ENCODE measurements around the gene RSPO3. TPM values are rescaled to one million over a fixed set of nuclear protein-coding genes. Genes with fewer than 3 reads are reported as not detected.

Gene RSPO3
- total RNA-seq, 2 experiments from 2014 or later = not detected

DNA sequence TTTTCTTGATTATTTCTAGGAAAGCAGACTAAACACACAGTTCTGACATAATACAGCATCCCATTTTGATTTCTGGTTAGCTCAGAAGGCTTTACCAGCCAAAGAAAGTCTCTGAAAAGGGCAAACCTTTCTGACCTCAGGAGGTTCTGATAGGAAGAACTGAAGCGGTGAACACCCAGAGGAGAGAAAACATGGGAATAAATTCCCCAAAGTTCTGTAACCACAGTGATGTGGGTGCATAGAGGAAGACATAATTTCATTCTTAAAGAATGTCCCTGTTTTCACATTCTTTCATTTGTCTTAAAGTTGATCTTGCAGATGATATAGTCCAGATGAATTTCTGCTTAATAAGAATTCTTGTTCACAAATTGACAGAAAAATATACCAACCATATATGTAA, 60.3 kb downstream of the RSPO3 start:
- no TSS peak for BruUV-seq (replicated peaks)
- H4K20me1 ChIP-seq (ENCODE audit: insufficient read depth, low read length) = no peaks in the 10 kb centered on the region
- ChIA-PET POLR2A (interaction anchor here (0.6 kb wide), 1 partner anchor 88 kb away, joined by 4 read pairs; no protein-coding TSS in a partner anchor), CTCF (ENCODE audit: unreplicated experiment) (no interaction called here)
- no peaks in the 10 kb centered on the region for H3K9me3 ChIP-seq (ENCODE audit: low read length)
- no peak overlapping the region for H3K4me3 ChIP-seq (ENCODE audit: low read depth, low read length, poor library complexity, severe bottlenecking)
- no peak for DNase-seq (ENCODE audit: low spot score)
- no peaks in the 10 kb centered on the region for H3K4me1 ChIP-seq (ENCODE audit: insufficient read depth, low read length, poor library complexity, severe bottlenecking)
- no peak overlapping the region for H3K27ac ChIP-seq (ENCODE audit: low read depth, low read length, poor library complexity, severe bottlenecking)
- no peak overlapping the region for H2AFZ ChIP-seq (ENCODE audit: low read length)
- no peak overlapping the region for H3K4me2 ChIP-seq (ENCODE audit: low read length)
- no peaks in the 10 kb centered on the region for H3K9me2 ChIP-seq (ENCODE audit: insufficient read depth, low read length)
- intact Hi-C loops (cut with micrococcal nuclease; ENCODE audit: unreplicated experiment) = no loop called here
- H3K79me2 ChIP-seq (ENCODE audit: insufficient read depth, low read depth, low read length) = no peaks in the 10 kb centered on the region
- no peaks in the 10 kb centered on the region for H3K36me3 ChIP-seq (ENCODE audit: insufficient read depth, low read length)
- no peak for TF ChIP-seq EZH2phosphoT487 (IDR thresholded peaks at IDR 0.05; ENCODE audit: borderline replicate concordance, low read depth, low read length)
- TF ChIP-seq, protein P1, sequence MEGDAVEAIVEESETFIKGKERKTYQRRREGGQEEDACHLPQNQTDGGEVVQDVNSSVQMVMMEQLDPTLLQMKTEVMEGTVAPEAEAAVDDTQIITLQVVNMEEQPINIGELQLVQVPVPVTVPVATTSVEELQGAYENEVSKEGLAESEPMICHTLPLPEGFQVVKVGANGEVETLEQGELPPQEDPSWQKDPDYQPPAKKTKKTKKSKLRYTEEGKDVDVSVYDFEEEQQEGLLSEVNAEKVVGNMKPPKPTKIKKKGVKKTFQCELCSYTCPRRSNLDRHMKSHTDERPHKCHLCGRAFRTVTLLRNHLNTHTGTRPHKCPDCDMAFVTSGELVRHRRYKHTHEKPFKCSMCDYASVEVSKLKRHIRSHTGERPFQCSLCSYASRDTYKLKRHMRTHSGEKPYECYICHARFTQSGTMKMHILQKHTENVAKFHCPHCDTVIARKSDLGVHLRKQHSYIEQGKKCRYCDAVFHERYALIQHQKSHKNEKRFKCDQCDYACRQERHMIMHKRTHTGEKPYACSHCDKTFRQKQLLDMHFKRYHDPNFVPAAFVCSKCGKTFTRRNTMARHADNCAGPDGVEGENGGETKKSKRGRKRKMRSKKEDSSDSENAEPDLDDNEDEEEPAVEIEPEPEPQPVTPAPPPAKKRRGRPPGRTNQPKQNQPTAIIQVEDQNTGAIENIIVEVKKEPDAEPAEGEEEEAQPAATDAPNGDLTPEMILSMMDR (conservative IDR thresholded peaks at IDR 0.05; ENCODE audit: low read length) = no peak

DNA sequence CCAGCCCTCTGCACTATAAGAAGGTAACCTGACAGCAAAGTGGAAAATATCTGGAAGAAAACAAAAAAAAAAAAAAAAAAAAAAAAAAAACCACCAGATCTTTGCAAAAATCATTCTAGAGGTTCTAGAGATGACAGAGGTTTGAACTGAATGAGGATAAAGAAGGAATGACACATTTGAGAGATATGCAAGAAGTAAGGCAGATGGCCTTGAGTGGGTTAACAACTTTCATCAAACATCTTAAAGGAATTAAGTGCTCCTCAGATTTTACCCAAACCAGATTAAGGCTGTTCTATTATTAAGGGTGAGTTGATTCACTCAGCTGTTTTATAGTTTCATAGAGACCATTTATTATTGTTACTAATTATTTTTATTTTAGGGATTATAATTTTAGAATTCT, 62.0 kb downstream of the RSPO3 start:
- intact Hi-C loops (cut with micrococcal nuclease; ENCODE audit: unreplicated experiment) = no loop called here
- CTCF ChIA-PET (ENCODE audit: unreplicated experiment) = no interaction called here
- POLR2A ChIA-PET = interaction anchor here (0.6 to 1.0 kb wide), 2 partner anchors 34 to 376 kb away, joined by 3 read pairs; no protein-coding TSS in a partner anchor

DNA sequence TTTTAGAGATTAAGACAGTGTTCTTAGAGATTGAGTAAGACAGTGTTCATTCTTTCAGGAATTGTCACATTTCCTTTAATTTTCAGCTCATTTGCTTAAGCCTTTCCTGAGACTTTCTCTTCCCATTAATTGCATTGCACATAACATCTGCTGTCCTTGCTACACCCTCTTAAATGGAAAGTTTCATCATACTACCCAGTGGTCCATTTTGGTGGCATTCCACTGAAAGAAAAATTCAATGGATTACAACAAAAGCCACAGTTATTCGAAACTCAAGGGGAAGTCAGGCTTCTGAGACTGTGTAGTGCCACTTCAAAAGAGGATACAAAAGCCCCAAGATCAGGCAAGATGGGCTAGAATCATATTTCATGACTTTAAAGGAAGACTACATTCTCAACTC, 64.0 kb downstream of the RSPO3 start:
- no peak for TF ChIP-seq EZH2phosphoT487 (IDR thresholded peaks at IDR 0.05; ENCODE audit: borderline replicate concordance, low read depth, low read length)
- TF ChIP-seq, protein P1 (conservative IDR thresholded peaks at IDR 0.05; ENCODE audit: low read length) = no peak
- H3K4me3 ChIP-seq (ENCODE audit: low read depth, low read length, poor library complexity, severe bottlenecking) = no peak overlapping the region
- no peaks in the 10 kb centered on the region for H3K36me3 ChIP-seq (ENCODE audit: insufficient read depth, low read length)
- no peaks in the 10 kb centered on the region for H3K79me2 ChIP-seq (ENCODE audit: insufficient read depth, low read depth, low read length)
- no peaks in the 10 kb centered on the region for H4K20me1 ChIP-seq (ENCODE audit: insufficient read depth, low read length)
- H3K4me2 ChIP-seq (ENCODE audit: low read length) = no peak overlapping the region
- H3K9me3 ChIP-seq (ENCODE audit: low read length) = no peaks in the 10 kb centered on the region
- intact Hi-C loops (cut with micrococcal nuclease; ENCODE audit: unreplicated experiment) = no loop called here
- H2AFZ ChIP-seq (ENCODE audit: low read length) = no peak overlapping the region
- no peaks in the 10 kb centered on the region for H3K9me2 ChIP-seq (ENCODE audit: insufficient read depth, low read length)
- CTCF ChIA-PET (ENCODE audit: unreplicated experiment) = no interaction called here
- no TSS peak for BruUV-seq (replicated peaks)
- POLR2A ChIA-PET = no interaction called here
- DNase-seq (ENCODE audit: low spot score) = no peak
- no peak overlapping the region for H3K27ac ChIP-seq (ENCODE audit: low read depth, low read length, poor library complexity, severe bottlenecking)
- no peaks in the 10 kb centered on the region for H3K4me1 ChIP-seq (ENCODE audit: insufficient read depth, low read length, poor library complexity, severe bottlenecking)

More for the DNA sequence above, 62.0 kb downstream of the RSPO3 start:
- no peaks in the 10 kb centered on the region for H3K9me2 ChIP-seq (ENCODE audit: insufficient read depth, low read length)
- H3K27ac ChIP-seq (ENCODE audit: low read depth, low read length, poor library complexity, severe bottlenecking) = no peak overlapping the region
- no peak overlapping the region for H3K4me3 ChIP-seq (ENCODE audit: low read depth, low read length, poor library complexity, severe bottlenecking)
- H3K36me3 ChIP-seq (ENCODE audit: insufficient read depth, low read length) = no peaks in the 10 kb centered on the region
- no peaks in the 10 kb centered on the region for H3K4me1 ChIP-seq (ENCODE audit: insufficient read depth, low read length, poor library complexity, severe bottlenecking)
- H3K79me2 ChIP-seq (ENCODE audit: insufficient read depth, low read depth, low read length) = no peaks in the 10 kb centered on the region
- H3K9me3 ChIP-seq (ENCODE audit: low read length) = no peaks in the 10 kb centered on the region
- H3K4me2 ChIP-seq (ENCODE audit: low read length) = no peak overlapping the region
- no TSS peak for BruUV-seq (replicated peaks)
- DNase-seq (ENCODE audit: low spot score) = no peak
- TF ChIP-seq, protein P1 (conservative IDR thresholded peaks at IDR 0.05; ENCODE audit: low read length) = no peak
- no peak for TF ChIP-seq EZH2phosphoT487 (IDR thresholded peaks at IDR 0.05; ENCODE audit: borderline replicate concordance, low read depth, low read length)
- no peak overlapping the region for H2AFZ ChIP-seq (ENCODE audit: low read length)
- no peaks in the 10 kb centered on the region for H4K20me1 ChIP-seq (ENCODE audit: insufficient read depth, low read length)
